GM18868 (cell line): Measurements from ENCODE around the gene MACF1.
"Not testable (repeated sequence)": the region's sequence is repeated elsewhere in the genome, so short reads cannot be mapped to it uniquely, and the experiment has no call there.

Experiments
- ATAC-seq: cut with Tn5 transposase; IDR thresholded peaks from one replicate; pipeline ENCODE4 v1.9.1; 2021; ENCODE audit warnings: mild to moderate bottlenecking, moderate library complexity; ENCODE audit not compliant: unreplicated experiment

MACF1 gene

DNA sequence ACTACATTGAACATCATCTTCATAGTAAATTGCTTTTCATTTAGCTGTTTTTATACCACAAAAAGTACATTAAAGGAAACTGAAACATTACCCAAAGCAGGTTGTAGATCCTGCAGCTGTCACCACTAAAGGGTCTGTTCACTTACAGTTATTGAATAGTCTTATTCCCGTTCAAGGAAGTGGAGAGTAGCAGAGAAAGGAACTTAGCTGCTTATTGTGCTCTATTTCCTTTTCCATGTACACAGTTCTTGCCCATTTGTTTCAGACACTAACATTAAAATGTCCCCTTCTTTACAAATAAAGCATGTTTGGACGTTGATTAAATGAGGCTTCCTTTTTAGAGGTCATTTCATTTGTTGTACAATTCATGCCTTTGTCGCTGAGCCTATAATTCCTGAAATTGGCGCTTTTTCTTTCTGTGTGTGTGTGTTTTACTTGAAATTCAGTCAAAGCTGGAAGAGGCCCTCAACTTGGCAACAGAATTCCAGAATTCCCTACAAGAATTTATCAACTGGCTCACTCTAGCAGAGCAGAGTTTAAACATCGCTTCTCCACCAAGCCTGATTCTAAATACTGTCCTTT, 242.6 kb downstream of the MACF1 start:
- ATAC-seq: no peak

DNA sequence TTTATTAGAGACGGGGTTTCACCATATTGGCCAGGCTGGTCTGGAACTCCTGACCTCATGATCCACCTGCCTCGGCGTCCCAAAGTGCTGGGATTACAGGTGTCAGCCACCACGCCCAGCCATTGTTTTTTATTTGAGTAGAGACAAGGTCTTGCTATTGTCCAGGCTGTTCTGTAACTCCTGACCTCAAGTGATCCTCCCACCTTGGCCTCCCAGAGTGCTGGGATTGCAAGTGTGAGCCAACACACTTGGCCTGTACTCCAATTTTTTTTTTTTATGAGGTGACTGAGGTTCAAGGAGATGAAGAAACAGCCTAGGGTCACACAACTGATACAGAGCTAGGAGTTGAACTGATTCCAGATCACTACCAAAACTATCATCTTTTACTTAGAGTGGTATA, 245.5 kb downstream of the MACF1 start:
- ATAC-seq: not testable (repeated sequence)

DNA sequence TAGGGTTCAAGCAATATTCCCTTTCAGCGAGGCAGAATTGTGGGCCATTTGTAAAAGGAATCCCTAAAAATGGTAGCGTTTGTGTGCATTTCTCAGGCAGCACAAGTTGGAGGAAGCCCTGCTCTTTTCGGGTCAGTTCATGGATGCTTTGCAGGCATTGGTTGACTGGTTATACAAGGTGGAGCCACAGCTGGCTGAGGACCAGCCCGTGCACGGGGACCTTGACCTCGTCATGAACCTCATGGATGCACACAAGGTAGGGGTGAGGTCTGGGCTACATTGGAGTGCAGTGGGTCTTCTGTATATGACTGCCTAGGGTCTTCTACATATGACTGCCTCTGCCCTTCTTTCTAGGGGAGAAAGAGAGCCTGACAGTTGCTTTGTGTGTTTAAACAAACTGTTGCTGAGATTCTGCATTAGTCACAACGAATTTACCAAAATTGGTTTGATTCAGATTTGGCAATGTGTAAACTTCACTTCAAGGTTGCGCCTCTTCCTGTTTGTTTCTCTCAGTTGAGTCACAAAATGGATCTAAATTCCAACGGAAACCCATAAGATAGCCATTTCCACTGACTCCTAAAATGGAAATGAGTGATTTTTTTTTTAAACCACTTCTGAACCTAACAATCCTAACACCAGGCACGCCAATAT, 246.6 kb downstream of the MACF1 start:
- ATAC-seq: no peak

DNA sequence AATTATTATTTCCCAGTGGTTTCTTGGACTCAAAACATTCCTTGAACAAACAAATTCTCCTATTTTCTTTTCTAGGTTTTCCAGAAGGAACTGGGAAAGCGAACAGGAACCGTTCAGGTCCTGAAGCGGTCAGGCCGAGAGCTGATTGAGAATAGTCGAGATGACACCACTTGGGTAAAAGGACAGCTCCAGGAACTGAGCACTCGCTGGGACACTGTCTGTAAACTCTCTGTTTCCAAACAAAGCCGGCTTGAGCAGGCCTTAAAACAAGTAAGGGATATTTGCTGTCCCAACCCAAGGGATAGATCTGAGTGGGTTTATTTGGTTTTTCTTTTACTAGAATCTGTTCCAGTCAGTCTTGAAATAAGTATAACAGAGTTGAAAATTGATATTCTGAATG, 247.6 kb downstream of the MACF1 start:
- no peak for ATAC-seq

DNA sequence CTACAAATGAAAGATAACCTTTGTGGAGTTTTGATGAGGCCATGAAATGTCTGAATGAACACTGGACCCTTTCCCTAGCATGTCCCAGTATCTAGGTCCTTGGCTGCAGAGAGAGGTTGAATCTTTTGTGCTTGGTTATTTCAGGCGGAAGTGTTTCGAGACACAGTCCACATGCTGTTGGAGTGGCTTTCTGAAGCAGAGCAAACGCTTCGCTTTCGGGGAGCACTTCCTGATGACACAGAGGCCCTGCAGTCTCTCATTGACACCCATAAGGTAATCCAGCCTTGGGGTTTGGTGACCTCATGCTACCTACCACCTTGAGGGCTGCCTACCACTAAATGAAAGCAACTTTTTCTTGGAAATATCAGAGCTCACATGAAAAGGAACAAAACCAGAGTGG, 248.0 kb downstream of the MACF1 start:
- ATAC-seq: no peak

DNA sequence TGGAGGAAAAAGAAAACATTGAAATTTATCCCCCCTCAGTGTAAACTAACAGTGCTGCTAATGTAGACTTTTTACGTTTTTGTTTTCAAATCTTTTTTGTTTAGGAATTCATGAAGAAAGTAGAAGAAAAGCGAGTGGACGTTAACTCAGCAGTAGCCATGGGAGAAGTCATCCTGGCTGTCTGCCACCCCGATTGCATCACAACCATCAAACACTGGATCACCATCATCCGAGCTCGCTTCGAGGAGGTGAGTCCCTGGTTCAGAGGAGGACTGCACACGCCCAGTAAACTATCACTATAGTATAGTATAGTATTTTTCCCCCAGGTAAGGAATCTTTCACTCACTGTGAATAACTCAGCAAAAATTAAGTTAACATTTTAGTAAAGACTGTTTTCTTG, 249.1 kb downstream of the MACF1 start:
- no peak for ATAC-seq

DNA sequence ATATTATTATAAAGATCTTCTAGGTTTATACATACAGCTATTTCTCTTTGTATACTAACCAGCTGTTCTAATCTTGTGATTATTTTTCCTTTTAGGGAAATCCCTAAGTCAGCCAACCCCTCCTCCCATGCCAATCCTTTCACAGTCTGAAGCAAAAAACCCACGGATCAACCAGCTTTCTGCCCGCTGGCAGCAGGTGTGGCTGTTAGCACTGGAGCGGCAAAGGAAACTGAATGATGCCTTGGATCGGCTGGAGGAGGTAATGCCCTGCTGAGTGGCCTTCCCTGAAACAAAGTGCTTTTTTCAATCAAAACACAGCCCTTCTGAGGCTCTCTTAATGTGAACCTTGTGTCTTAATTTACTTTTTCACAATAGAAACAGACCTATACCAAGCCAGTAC, 254.5 kb downstream of the MACF1 start:
- ATAC-seq: no peak

DNA sequence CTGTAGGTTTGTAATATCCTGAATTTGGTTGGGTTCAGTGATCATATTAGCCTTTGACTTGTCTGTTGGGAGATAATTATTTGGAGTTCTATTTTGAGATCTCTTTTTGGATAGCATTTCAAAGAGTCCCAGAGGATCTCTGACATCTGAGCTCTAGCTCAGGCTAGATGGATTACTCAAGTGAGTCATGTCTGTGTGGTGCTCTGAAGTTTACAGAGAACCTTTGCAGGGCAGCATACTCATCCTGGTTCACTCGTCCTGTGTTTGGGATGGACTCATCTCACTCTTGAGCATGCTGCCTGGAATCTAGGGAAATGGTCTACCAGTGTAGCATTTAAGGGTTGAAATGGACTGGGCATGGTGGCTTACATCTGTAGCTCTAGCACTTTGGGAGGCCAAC, 257.6 kb downstream of the MACF1 start:
- ATAC-seq: no peak

DNA sequence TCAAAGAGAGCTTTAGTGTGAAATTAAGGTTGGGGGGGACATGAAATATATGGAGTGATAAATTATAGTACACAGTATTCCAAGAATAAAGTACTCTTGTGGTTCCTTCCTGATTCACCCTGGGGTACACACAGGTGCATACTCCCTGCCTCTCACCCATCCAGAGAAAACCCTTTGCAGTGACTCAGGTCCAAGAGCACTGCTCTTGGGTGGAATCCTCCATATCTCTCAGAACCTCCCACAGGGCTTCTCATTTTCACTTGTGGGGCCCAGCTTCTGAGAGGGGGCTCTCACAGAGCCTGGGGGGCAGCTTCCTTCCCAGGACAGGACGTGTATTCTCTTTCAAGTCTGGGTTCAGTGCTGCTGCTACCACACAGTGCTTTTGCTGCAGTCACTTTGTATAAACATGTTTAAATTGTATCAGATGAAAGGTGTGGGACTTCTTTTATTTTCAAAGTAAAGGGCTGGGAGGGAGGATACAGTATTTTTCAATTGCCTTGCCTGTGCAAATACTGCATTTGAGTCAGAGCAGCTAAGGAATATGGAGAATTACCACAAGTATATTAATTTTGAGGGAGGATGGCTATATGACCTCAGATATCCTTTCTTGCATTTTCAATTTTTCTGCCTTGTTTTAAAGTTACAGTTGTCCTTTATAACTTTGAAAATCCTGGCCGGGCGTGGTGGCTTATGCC, 262.1 kb downstream of the MACF1 start:
- ATAC-seq: no peak

DNA sequence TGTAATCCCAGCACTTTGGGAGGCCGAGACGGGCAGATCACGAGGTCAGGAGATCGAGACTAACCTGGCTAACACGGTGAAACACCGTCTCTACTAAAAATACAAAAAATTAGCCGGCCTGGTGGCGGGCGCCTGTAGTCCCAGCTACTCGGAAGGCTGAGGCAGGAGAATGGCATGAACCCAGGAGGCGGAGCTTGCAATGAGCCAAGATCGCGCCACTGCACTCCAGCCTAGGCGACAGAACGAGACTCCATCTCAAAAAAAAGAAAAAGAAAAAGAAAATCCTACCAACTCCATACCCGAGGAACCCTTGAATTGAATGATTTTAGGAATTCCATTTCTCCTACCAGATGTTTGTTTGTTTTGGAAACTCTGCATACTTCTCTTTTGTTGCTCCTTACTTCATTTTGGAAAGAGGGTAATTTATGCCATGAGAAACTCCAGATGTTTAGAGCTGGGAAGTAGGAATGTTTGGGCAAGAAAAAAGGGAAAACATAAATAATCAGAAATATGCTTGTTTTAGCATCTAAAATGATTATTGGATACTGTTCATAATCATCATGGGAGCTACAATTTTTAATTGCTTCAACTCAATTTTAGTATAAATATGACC, 262.7 kb downstream of the MACF1 start:
- ATAC-seq: not testable (repeated sequence)

DNA sequence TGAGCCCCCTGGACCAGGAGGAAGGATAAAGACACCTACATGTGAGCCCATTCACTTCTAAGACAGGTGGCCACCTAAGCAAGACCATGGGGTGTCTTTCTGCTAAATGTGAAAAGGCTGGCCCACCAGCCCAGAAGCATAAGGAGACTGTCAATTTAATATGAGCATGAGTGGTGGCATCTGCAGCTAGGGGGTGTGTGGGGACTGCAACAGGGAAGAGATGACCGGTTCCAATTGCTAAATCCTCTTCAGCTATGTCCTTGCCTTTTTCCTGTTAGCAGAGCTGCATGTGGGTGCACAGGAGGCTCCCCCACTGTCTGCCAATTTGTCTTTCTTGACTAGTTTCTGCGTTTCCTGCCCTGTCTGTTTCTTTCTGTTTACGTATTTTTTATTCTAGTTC, 264.7 kb downstream of the MACF1 start:
- ATAC-seq: no peak

DNA sequence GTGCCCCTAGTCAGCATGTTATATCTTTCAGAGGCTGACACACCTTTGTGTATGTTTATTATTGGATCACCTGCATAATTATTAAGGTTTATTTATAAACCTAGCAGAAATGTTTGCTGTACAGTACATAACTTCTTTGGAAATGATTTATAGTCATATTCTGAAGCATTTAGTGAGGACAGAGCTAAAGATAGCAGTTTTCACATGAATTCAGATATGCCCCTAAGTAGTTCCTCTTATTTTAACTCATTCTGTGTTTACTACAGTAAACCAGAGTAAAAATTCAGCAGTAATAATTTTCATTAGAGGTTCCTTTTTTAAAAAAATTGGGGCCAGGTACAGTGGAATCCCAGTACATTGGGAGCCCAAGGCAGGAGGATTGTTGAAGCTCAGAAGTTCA, 265.5 kb downstream of the MACF1 start:
- no peak for ATAC-seq

DNA sequence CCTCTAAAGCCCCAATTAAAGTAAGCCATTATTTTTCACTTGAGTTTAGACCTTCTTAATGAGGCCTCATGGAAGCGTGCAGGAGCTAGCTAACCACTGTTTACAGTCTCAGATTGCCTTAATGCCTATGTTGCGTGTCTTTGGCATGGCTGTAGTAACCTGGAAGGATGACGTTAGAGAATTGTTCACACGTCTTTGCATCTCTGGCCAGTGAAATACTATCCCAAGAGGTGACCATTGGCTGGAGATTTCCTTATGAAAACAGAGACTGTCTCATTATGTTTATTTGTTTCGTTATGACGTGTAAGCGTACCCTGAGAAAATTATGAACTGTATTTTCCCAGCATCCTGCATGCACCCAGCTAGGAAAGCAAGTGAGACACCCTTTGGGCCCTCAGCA, 268.3 kb downstream of the MACF1 start:
- ATAC-seq: no peak

DNA sequence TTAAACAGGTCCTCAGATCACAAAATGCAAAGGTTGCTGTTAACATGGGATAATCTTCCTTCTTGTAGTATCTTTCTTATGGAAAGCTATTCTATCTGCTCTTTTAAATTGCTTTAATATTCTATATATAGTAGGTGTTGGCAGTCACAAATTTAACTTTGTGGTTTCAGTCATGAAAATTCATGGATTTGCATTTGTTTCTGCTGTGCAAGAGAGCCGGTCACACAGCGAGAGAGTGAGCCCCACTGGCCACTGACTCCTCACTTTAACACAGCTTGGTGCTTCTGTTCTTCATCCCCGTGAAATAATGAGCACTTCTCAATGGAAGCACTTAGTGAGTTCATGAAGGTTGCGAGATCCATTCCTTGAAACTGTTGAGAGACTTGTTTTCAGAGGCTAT, 268.8 kb downstream of the MACF1 start:
- ATAC-seq: no peak

DNA sequence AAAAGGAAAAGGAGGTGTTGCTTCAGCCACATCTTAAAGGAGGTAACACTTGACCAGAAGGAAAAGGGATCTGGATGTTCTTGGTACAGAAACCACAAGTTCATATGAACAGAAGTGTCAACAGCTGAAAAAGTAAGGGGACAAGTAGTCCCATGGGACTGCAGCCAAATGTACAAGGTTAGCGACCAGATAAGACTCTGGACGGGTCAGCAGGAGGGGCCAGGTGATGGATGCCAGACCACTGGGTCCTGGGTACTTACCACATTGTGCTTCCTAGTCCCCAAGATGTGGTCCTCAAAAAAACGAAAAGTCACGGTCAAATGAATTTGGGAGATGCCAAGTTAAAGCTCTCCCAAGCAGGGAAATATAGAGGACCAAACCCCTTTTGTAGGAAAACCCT, 270.3 kb downstream of the MACF1 start:
- no peak for ATAC-seq

DNA sequence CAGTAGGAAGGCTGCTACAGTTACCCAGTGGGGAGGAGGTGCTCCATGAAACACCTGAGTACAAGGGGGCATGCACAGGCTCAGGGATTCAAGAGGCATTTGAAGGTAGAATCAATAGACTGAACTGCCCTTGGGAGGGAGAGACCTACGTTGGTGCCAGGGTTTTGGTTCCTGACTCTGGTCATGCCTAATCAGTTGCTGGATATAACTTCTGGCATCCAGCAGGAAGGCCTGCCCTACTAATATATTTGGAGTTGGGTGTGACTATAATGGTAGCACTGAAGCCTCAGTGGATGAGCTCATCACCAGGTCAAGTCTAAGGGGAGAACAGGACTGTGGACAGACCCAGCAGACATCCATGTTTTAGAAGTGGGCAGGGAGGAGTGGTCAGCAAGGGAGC, 271.1 kb downstream of the MACF1 start:
- ATAC-seq: not testable (repeated sequence)

DNA sequence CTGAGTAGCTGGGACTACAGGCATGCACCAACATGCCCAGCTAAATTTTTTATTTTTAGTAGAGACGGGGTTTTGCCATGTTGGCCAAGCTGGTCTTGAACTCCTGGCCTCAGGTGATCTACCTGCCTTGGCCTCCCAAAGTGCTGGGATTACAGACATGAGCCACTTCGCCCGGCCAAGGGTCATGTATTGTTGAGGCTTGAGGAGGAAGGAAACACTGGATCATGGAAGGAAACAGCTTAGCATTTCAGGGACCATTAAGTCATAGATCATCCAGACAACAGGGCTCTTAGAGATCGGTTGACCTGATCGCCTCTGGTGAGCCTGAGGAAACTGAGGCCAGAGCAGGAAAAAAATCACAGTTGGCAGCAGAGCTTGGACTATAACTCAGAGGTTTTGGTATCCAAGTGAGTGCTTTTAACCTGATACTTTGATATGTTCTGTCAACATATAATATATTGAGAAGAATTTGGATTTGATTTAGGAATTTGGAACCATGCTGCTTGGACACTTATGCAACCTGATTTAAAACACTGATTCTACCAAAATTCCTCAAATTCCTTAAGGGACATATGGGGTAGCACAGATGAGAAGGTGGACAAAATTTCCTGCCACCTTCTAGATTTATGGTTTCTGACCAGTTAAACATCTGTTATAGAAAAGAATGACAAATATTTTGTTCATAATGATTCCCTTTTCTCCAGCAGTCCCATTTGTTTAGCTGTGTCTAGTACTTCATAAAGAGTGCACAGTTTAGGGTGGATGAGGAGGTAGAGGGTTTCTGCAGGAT, 273.8 kb downstream of the MACF1 start:
- no peak for ATAC-seq

DNA sequence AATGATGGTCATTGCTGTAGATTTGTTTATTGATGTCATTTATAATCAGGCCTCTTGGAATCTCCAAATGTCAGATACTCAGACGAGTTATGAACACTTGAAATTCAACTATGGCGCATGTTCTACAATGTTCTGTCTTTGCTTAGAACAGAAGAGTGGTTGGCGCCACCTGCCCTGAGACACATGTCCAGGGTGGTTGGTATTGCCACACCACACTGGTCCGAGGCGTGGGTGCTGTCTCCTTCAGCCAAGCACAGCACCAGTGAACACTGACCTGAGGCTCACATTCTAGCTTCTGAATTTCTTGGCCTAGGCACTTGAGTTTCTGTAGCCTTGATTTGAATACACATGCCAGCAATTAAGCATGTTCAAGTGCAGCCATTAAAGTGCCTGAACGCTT, 276.8 kb downstream of the MACF1 start:
- no peak for ATAC-seq

DNA sequence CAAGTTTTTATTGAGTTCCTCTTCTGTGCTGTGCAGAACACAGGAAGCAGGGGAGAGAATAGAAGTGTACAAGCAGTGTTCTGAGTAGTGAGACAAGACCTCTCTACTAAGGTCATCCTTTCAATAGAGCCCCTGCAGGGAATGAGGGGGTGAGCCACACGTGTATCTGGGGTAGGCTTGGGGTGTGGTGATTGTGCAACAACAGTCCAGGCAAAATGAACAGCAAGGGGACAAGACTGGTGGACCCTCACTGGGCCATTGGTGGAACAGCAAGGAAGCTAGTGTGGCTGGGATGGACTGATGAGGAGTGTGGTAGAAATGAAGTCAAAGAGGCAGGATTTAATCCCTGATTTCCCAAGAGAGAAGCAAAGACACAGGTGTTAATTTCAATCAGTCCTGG, 278.8 kb downstream of the MACF1 start:
- ATAC-seq: no peak

DNA sequence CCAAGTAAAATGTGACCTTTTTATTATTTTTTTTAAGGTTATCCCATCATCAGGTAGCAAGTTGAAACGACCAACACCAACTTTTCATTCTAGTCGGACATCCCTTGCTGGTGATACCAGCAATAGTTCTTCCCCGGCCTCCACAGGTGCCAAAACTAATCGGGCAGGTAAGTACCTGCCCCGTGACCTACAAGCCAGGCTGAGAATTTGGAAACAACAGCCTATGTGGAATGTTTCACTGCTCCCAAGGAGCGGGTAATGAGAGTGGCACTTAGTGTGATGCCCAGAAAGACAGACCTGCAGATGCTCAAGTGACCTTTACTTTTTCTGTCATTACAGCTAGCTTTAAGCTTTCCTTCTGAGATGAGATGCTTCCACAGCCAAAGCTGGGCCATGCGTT, 280.1 kb downstream of the MACF1 start:
- ATAC-seq: no peak

DNA sequence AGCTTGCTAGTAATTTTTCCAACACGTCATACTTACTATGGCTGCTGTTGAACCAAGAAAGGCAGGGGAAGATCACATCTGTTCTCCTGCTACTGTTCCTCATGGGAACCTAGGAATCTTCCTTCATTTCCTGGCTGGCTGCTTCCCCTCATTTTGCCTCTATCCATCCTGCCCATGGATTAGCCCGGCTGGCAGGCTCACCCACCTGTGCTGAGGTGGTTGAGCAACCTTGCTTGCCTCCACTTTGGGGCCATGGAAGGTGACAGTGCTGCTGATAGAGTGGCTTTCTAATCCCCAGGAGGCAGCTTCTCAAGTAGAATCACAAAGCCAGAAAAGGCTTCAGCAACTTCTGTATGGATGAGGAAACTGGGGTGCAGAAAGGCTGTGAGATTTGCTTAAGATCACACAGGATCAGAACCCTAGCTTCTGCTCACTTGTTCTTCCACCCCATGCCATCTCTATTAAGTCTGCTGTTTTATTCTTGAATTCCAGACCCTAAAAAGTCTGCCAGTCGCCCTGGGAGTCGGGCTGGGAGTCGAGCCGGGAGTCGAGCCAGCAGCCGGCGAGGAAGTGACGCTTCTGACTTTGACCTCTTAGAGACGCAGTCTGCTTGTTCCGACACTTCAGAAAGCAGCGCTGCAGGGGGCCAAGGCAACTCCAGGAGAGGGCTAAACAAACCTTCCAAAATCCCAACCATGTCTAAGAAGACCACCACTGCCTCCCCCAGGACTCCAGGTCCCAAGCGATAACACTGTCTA, 280.7 kb downstream of the MACF1 start:
- no peak for ATAC-seq
